Stimulated activated CD8-positive, alpha-beta memory T cell treated with anti-CD3 and anti-CD28 coated beads, Interleukin-12 subunit alpha, Interleukin-12 subunit beta, amount 100 ng/mL, for 24 hours (primary cell): ENCODE measurements around the gene FAM50A.

Experiments
- DNase-seq: peaks from one replicate; pipeline ENCODE4 v3.0.0-alpha.2; 2020; ENCODE audit errors: extremely low read depth

Gene FAM50A

GRCh38 chrX:154439841-154440240, 4.1 kb upstream of the FAM50A start:
- DNase-seq = no peak

DNA sequence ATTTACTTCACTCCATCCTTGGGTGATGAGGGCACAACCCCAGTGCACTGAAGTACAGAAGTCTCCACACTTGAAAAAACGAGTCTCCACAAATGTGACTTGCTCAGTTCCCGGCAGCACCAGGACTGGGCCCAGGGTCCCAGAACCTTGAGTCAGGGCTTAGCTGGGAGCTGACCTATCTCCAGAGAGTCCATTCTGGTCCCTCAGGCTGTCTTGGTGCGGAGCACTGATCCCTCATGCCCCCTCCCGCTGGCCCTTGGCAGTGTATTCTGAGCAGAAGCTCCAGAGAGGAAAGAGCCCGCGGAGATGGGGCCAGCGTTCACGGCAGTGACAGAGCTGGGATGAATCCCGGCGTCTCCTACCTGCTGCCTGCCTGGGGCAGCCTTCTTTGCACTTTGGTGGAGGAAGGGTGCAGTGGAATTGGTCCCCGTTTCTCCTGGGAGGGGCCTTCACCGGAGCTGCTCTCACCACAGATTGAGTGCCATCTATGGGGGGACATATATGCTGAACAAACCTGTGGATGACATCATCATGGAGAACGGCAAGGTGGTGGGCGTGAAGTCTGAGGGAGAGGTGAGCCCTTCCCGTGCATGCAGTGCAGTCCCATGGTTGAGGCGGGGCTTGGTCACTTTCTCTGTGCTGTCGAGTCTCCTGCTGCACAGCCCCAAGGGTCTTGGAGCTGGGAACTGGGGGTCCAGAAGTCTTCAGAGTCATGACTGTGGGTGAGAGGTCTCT, 3.2 kb upstream of the FAM50A start:
- no peak for DNase-seq

DNA sequence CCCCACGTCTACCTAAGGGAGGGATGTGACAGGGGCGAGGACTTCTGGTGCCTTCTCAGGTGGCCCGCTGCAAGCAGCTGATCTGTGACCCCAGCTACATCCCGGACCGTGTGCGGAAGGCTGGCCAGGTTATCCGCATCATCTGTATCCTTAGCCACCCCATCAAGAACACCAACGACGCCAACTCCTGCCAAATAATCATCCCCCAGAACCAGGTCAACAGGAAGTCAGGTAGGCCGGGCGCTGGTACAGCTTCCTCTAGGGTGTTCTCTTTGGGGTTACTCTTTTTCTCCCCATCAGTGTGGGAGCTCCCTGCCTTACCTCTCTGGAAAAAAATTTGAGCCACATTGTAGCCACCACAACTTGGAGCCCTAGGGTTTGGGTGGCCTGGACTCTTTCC, 2.4 kb upstream of the FAM50A start:
- DNase-seq = no peak

GRCh38 chrX:154441984-154442707, 1.8 kb upstream of the FAM50A start:
- no peak for DNase-seq

DNA sequence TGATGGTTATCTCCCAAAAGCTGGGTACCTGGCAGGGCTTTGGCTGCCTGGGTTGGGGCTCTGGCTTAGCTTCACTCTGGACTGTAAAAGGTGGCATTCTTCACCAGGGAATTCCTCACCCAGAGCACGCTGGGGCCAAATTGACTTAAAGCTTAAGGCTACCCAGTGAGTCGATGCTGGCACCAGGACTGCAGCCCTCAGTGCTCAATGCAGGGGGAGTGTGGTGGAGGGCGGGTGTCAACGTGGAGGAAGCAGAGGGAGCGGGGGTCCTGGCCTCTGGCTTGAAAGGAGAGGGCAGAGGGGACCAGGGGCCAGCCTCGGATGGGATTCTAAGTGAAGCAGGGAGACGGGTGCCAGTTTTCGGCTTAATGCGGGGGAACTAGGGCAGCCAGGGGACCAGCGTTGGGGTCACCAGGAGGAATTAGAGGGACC, 446 bp upstream of the FAM50A start:
- DNase-seq = no peak

- no peak for DNase-seq
Observed at GRCh38 chrX:154444755-154445246, 860 bp downstream of the FAM50A start.

DNA sequence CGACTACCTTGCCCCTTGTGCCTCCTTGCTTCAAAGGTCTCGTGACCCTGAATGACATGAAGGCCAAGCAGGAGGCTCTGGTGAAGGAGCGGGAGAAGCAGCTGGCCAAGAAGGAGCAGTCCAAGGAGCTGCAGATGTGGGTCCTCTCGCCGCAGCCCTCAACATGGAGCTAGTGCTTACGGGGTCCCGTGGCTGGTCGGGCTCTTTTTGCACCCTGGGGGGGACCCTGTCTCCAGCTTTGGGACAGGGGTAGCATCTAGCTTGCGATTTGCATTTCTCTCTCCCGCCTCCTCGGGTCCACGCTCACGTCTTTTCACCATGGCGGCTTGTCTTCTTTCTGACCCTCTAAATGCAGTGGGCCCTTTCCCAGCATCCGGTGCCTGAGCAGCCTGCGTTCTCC, 1.8 kb downstream of the FAM50A start:
- no peak for DNase-seq

DNA sequence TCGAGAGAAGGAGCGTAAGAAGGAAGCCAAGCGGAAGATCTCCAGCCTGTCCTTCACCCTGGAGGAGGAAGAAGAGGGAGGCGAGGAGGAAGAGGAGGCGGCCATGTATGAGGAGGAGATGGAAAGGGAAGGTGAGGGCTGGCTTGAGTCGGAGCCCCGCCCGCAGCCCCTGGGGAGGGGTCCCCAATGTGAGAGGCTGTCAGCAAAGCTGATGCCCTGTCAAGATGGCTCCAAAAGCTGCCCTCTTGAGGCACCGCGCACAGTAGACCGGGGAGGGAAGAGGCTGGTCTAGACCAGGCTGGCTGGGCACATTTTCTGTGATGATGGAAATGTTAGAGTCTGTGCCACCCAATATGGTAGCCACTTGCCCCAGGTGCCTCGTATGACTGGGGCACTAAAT, 2.5 kb downstream of the FAM50A start:
- DNase-seq = no peak

GRCh38 chrX:154448484-154448883, 4.5 kb downstream of the FAM50A start:
- DNase-seq = no peak

DNA sequence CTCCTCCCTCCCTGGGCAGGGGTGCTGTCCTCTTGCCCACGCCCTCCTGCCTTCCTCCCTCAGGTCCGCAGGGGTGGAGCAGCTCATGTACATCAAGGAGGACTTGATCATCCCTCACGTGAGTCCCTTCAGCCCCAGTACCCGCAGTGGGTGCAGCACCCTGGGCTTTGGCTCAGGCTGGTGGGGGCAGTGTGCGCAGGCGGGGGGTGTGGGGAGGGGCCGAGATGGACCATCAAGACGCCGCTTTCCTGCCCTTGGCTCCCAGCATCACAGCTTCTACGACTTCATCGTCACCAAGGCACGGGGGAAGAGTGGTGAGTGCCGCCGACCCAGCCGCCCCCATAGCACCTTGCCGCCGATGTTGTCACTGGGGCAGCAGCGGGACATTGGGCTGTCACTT, 5.7 kb downstream of the FAM50A start:
- no peak for DNase-seq

- no peak for DNase-seq
Observed at GRCh38 chrX:154450312-154450711, 6.4 kb downstream of the FAM50A start.

- no peak for DNase-seq
Observed at GRCh38 chrX:154452823-154453222, 8.9 kb downstream of the FAM50A start.

DNA sequence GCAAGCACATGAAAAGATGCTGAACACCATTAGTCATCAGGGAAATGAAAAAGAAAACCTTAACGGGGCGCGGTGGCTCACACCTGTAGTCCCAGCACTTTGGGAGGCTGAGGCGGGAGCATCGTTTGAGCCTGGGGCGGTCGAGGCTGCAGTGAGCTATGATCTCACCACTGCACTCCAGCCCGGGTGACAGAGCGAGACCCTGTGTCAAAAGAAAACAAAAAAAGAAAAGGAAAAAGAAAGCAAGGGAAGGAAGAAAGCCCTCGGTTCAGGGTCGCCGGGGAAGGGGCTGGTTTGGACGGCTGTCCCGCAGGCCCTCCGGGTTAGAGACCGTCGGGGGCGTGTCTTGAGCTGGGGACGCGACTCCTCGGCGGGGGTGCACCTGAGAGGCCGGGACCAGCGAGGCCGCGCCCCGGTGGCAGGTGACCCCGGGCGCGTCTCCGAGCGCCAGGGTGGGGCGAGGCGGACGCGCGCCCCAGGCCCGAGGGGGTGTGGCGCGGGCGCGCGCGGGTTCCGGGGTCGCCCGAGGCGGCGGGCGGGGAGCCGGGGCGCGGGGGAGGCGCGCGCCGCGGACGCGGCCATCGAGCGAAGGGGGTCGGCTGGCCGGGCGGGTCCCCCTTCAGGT, 13.7 kb downstream of the FAM50A start:
- no peak for DNase-seq

- no peak for DNase-seq
Observed at GRCh38 chrX:154458116-154458953, 14.4 kb downstream of the FAM50A start, which contains the start of gene PLXNA3. TSS of gene PLXNA3 (plus strand) at chrX:154458281. CDS start at chrX:154460184, 1,903 bp downstream.

GRCh38 chrX:154458954-154459778, 15.2 kb downstream of the FAM50A start:
- DNase-seq = no peak

DNA sequence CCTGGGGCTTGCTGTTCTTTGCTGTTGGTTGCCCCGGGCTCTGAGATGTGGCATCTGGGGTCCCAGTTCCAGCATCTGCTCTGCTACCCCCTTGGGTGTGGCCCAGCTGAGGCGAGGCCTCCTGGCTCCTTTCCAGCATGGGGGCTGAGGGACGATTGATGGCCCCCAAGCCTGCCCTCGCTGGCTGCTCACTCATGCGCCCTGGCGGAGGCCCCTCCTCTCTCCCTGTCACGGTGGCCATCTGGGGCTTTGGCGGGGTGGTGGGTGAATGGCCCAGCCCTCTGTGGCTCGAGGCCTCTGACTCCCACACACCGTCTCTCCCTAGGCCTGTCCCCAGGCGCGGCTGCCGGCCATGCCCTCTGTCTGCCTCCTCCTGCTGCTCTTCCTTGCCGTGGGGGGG, 15.9 kb downstream of the FAM50A start:
- no peak for DNase-seq

DNA sequence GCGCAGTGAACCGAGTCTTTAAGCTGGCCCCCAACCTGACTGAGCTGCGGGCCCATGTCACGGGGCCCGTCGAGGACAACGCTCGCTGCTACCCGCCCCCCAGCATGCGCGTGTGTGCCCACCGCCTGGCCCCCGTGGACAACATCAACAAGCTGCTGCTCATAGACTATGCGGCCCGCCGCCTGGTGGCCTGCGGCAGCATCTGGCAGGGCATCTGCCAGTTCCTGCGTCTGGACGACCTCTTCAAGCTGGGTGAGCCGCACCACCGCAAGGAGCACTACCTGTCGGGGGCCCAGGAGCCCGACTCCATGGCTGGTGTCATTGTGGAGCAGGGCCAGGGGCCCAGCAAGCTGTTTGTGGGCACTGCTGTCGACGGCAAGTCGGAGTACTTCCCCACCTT, 16.4 kb downstream of the FAM50A start:
- no peak for DNase-seq

- no peak for DNase-seq
Observed at GRCh38 chrX:154462396-154462795, 18.5 kb downstream of the FAM50A start.

DNA sequence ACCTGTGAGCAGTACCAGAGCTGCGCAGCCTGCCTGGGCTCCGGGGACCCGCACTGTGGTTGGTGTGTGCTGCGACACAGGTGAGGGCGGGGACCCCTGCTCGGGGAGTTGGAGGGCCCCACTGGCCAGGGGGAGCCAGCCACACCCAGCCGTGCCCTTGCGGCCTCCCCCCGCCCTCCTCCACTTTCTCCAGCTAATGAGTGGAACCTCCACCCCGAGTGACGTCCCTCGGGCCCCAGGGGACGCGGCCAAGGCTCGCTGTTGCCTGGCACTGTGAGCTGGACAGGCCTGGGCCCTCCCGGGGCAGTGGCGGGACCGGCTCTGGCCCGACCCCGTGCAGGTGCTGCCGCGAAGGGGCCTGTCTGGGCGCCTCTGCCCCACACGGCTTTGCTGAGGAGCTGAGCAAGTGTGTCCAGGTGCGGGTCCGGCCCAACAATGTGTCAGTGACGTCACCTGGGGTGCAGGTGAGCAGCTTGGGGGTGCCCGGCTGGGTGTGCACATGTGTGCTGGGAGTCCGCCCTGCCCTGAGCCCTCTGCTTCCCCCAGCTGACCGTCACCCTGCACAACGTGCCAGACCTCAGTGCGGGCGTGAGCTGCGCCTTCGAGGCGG, 19.8 kb downstream of the FAM50A start:
- DNase-seq = no peak

DNA sequence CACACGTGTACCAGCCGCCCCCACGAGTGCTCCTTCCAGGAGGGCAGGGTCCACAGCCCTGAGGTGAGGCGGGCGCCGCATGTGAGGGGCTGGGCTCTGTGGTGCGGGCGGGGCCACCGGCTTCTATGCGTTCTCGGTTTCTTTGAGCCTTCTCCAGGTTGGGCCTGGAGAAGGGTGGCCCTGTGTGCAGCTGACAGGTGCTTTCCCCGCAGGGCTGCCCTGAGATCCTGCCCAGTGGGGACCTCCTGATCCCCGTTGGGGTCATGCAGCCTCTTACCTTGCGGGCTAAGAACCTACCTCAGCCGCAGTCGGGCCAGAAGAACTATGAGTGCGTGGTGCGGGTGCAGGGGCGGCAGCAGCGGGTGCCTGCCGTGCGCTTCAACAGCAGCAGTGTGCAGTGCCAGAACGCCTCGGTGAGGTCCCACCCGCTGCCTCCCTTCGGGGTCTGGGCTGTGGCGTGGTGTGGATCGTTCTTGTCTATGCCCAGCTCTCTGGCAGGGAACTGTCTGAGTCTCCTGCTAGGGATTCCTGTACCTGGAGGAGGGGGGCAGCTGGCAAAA, 20.9 kb downstream of the FAM50A start:
- no peak for DNase-seq
